ENCODE data around the gene HEATR5A. TPM values are rescaled to one million over a fixed set of nuclear protein-coding genes. Genes with fewer than 3 reads are reported as not detected.

Gene HEATR5A
- total and polyA plus RNA-seq, 2 donors (not counting 1 experiment from before 2014, with no cell fraction given): 4.8 to 22.1 TPM

DNA sequence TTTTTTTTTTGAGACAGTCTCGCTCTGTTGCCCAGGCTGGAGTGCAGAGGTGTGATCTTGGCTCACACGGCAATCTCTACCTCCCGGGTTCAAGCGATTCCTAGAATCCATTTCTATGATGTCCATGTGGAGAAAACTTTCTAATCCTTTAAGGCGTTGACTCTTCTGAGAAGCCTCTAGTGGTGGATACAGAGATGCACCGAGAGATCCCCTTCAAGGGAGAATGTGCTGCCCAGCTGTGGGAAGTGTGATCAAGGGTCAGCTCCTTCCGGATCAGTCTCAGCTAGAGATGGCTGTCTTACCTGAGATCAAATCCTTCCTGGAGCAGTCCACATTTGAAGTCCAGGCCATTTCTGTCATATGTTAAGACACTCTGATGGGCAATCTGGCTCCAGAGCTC lies 120.1 kb downstream of the HEATR5A start:
- no peak overlapping the region for H3K4me3 ChIP-seq (ENCODE audit: control extremely low read depth in 1 of 5, extremely low read depth in 1 of 5, insufficient read depth in 1 of 5, low read depth in 2 of 5, low read length in 4 of 5)
- TF ChIP-seq, protein P1, sequence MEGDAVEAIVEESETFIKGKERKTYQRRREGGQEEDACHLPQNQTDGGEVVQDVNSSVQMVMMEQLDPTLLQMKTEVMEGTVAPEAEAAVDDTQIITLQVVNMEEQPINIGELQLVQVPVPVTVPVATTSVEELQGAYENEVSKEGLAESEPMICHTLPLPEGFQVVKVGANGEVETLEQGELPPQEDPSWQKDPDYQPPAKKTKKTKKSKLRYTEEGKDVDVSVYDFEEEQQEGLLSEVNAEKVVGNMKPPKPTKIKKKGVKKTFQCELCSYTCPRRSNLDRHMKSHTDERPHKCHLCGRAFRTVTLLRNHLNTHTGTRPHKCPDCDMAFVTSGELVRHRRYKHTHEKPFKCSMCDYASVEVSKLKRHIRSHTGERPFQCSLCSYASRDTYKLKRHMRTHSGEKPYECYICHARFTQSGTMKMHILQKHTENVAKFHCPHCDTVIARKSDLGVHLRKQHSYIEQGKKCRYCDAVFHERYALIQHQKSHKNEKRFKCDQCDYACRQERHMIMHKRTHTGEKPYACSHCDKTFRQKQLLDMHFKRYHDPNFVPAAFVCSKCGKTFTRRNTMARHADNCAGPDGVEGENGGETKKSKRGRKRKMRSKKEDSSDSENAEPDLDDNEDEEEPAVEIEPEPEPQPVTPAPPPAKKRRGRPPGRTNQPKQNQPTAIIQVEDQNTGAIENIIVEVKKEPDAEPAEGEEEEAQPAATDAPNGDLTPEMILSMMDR (IDR thresholded peaks at IDR 0.05): no peak
- TF ChIP-seq EZH2 (IDR thresholded peaks at IDR 0.05; ENCODE audit: borderline replicate concordance, insufficient read depth, low read depth, low read length, poor library complexity, severe bottlenecking): no peak
- H3K4me2 ChIP-seq (replicated peaks; ENCODE audit: low read depth, low read length, poor library complexity, severe bottlenecking): no peak overlapping the region
- no peaks in the 10 kb centered on the region for H3K79me2 ChIP-seq (ENCODE audit: control insufficient read depth, insufficient read depth, low read length)
- POLR2A ChIA-PET: no interaction called here
- H3K4me1 ChIP-seq (ENCODE audit: control insufficient read depth in 2 of 2, insufficient read depth in 2 of 2, low read length in 2 of 2): no peaks in the 10 kb centered on the region
- Mint-ChIP-seq H3K4me1 (no peaks in the 10 kb centered on the region), H3K4me3 (no peak overlapping the region), H3K27me3 (no peaks in the 10 kb centered on the region), H3K9me3 (ENCODE audit: insufficient read depth) (no peaks in the 10 kb centered on the region), H3K27ac (no peak overlapping the region)
- H3K9ac ChIP-seq (ENCODE audit: low read length): no peak overlapping the region
- ATAC-seq (ENCODE audit: low read depth) (no peak), DNase-seq (no peak)
- no peaks in the 10 kb centered on the region for H3K27me3 ChIP-seq (replicated peaks in 1 of 4; ENCODE audit: control extremely low read depth in 1 of 4, control insufficient read depth in 3 of 4, insufficient read depth in 4 of 4, low read length in 3 of 4)
- CTCF ChIA-PET: no interaction called here
- H4K20me1 ChIP-seq (ENCODE audit: control insufficient read depth, insufficient read depth, low read length, poor library complexity, severe bottlenecking): no peaks in the 10 kb centered on the region
- WGBS (ENCODE audit: insufficient coverage): 100% methylated on average over 4 of the region's 7 CpGs
- H3K36me3 ChIP-seq (replicated peaks in 1 of 2; ENCODE audit: control extremely low read depth in 1 of 2, control insufficient read depth in 1 of 2, extremely low read depth in 1 of 2, insufficient read depth in 2 of 2, low read length in 1 of 2): peaks cover 0 to 22% of the 10 kb centered on the region in 2 experiments
- H3K27ac ChIP-seq (ENCODE audit: low read length in 2 of 2): no peak overlapping the region
- intact Hi-C loops (cut with micrococcal nuclease): no loop called here
- H2AFZ ChIP-seq (ENCODE audit: insufficient read depth, low read depth, low read length, poor library complexity, severe bottlenecking): no peak overlapping the region
- no peaks in the 10 kb centered on the region for H3K9me3 ChIP-seq (ENCODE audit: control extremely low read depth in 1 of 3, control insufficient read depth in 2 of 3, insufficient read depth in 1 of 3, low read length in 2 of 3)

DNA sequence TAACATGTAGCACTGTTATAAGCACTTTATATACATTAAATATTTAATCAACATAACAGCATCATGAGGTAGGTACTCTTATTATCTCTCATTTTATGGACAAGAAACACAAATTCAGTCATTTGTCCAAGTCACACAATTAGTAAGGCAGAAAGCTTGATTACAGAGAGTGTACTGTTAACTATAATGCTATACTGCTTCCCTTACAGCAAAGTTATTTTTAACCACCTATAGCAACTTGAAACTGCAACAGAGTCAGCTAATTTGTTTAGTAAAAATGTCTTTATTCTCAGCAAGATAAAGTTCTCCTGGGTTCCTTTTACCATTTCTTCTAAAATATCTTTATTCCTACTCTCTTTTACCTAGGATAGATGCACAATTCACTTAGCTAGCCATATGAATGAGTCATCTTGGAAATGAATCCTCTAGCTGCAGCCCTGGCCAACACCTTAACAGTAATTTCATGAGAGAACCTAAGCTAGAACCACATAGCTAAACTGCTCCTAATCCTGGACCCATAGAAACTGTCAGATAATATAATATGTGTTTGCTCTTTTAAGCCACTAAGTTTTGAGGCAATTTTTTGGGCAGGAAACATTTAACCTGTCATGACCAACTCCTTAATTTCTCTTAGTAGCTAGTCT lies 122.5 kb downstream of the HEATR5A start:
- ChIA-PET POLR2A (no interaction called here), CTCF (no interaction called here)
- Histone ChIP-seq H3K4me3 (ENCODE audit: control extremely low read depth in 1 of 5, extremely low read depth in 1 of 5, insufficient read depth in 1 of 5, low read depth in 2 of 5, low read length in 4 of 5) (no peak overlapping the region), H3K9ac (ENCODE audit: low read length) (no peak overlapping the region), H3K9me3 (ENCODE audit: control extremely low read depth in 1 of 3, control insufficient read depth in 2 of 3, insufficient read depth in 1 of 3, low read length in 2 of 3) (no peaks in the 10 kb centered on the region), H2AFZ (ENCODE audit: insufficient read depth, low read depth, low read length, poor library complexity, severe bottlenecking) (no peak overlapping the region), H3K27me3 (replicated peaks in 1 of 4; ENCODE audit: control extremely low read depth in 1 of 4, control insufficient read depth in 3 of 4, insufficient read depth in 4 of 4, low read length in 3 of 4) (no peaks in the 10 kb centered on the region), H3K4me2 (replicated peaks; ENCODE audit: low read depth, low read length, poor library complexity, severe bottlenecking) (no peak overlapping the region), H3K36me3 (replicated peaks in 1 of 2; ENCODE audit: control extremely low read depth in 1 of 2, control insufficient read depth in 1 of 2, extremely low read depth in 1 of 2, insufficient read depth in 2 of 2, low read length in 1 of 2) (peaks cover 1 to 14% of the 10 kb centered on the region in 2 experiments), H3K79me2 (ENCODE audit: control insufficient read depth, insufficient read depth, low read length) (no peaks in the 10 kb centered on the region), H4K20me1 (ENCODE audit: control insufficient read depth, insufficient read depth, low read length, poor library complexity, severe bottlenecking) (no peaks in the 10 kb centered on the region), H3K4me1 (ENCODE audit: control insufficient read depth in 2 of 2, insufficient read depth in 2 of 2, low read length in 2 of 2) (no peaks in the 10 kb centered on the region), H3K27ac (ENCODE audit: low read length in 2 of 2) (no peak overlapping the region)
- TF ChIP-seq EZH2 (IDR thresholded peaks at IDR 0.05; ENCODE audit: borderline replicate concordance, insufficient read depth, low read depth, low read length, poor library complexity, severe bottlenecking): no peak
- TF ChIP-seq, protein P1 (IDR thresholded peaks at IDR 0.05): no peak
- no peaks in the 10 kb centered on the region for H3K27me3 Mint-ChIP-seq
- H3K4me3 Mint-ChIP-seq: no peak overlapping the region
- no peaks in the 10 kb centered on the region for H3K9me3 Mint-ChIP-seq (ENCODE audit: insufficient read depth)
- intact Hi-C loops (cut with micrococcal nuclease): no loop called here
- no peak for DNase-seq
- ATAC-seq (ENCODE audit: low read depth): no peak
- no peaks in the 10 kb centered on the region for H3K4me1 Mint-ChIP-seq
- H3K27ac Mint-ChIP-seq: no peak overlapping the region
